RWPE1 (cell line): ENCODE data around the gene PCDH15.

Source experiments
- CTCF ChIA-PET: fragments of 350-600 bp; sonication (Branson Sonifier 250); formaldehyde crosslinking; extraction: SDS; loops from one replicate; lab custom pipeline; 2021; lab: Yijun Ruan, JAX
- POLR2A ChIA-PET: fragments of 400-600 bp; formaldehyde crosslinking; extraction: SDS; loops from one replicate; lab custom pipeline; 2020; ENCODE audit warnings: antibody characterized with exemption; ENCODE audit not compliant: low non-redundant PET; lab: Yijun Ruan, JAX
- DNase-seq: peaks from one replicate; pipeline ENCODE4 v3.0.0; 2012; ENCODE audit warnings: low spot score
- H3K27ac ChIP-seq: fragments of 450-650 bp; 2 replicates; pipeline ENCODE4 v1.5.1; 2017
- TF ChIP-seq, protein P1 (sequence below): fragments of 450-650 bp; conservative IDR thresholded peaks from 2 replicates; pipeline ENCODE4 v1.5.1; 2017; ENCODE audit warnings: low read depth, mild to moderate bottlenecking

The PCDH15 gene

DNA sequence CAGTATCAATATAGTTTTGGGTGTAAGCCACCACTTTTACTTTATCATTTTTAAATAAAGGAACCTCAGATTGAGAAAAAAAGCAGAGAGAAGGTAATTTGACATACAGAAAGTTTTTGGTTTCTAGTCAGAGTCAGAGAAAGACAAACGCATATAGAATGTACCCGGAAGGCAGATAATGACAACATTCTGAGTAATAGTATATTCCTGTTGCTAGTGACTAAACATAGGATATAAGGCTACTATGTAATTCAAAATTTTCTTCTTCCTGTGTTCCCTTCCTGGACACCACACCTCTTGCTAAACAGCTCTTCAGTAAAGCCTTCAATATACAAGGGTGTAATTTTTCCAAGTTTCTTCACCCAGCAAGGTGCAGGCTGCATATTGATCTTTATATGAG lies 597.6 kb downstream of the PCDH15 start:
- CTCF ChIA-PET, result no interaction called here
- TF ChIP-seq, protein P1, sequence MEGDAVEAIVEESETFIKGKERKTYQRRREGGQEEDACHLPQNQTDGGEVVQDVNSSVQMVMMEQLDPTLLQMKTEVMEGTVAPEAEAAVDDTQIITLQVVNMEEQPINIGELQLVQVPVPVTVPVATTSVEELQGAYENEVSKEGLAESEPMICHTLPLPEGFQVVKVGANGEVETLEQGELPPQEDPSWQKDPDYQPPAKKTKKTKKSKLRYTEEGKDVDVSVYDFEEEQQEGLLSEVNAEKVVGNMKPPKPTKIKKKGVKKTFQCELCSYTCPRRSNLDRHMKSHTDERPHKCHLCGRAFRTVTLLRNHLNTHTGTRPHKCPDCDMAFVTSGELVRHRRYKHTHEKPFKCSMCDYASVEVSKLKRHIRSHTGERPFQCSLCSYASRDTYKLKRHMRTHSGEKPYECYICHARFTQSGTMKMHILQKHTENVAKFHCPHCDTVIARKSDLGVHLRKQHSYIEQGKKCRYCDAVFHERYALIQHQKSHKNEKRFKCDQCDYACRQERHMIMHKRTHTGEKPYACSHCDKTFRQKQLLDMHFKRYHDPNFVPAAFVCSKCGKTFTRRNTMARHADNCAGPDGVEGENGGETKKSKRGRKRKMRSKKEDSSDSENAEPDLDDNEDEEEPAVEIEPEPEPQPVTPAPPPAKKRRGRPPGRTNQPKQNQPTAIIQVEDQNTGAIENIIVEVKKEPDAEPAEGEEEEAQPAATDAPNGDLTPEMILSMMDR, result no peak
- POLR2A ChIA-PET, result no interaction called here
- no peak overlapping the region for H3K27ac ChIP-seq
- peak; percentile 11 for DNase-seq

DNA sequence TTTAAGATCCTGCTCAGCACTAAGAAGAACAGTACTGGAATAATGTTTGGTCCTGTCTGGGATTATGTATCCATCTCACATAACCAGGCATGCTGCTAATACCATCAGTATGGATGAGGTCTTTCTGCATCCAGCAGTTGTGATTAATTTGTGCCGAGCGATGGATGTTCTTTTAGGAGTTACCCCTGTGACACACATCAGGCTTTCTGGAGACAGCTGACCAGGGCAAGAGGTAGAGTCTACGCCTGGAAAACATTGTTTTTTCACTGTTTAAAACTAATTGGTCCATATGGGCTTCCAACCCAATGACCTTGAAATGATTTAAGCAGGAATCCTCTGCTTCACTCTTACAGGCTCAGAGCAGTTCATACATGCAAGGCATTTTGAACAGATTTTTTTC lies 603.0 kb downstream of the PCDH15 start:
- no peak for DNase-seq
- H3K27ac ChIP-seq, result no peak overlapping the region
- ChIA-PET POLR2A (no interaction called here), CTCF (no interaction called here)
- TF ChIP-seq, protein P1, result no peak

DNA sequence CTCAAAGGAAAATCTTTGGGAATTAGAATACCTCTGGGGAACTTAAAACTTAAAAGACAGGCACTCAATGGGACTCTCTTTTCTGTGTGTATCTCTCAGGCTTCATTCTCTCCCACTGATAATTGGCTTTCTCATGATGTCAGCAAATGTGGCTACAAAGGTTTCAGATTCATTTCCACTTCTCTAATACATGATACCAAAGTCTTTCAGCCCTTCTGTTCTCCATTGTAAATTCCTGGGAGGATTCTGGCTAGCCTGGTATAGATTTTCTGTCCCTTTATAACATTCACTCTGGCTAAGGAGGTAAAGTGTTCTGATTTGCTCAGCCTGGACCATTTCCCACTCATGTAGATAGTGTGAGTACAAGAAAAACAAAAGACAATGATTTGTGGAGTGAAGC lies 606.2 kb downstream of the PCDH15 start:
- TF ChIP-seq, protein P1, result no peak
- POLR2A ChIA-PET, result no interaction called here
- CTCF ChIA-PET, result no interaction called here
- DNase-seq, result no peak
- H3K27ac ChIP-seq, result no peak overlapping the region

DNA sequence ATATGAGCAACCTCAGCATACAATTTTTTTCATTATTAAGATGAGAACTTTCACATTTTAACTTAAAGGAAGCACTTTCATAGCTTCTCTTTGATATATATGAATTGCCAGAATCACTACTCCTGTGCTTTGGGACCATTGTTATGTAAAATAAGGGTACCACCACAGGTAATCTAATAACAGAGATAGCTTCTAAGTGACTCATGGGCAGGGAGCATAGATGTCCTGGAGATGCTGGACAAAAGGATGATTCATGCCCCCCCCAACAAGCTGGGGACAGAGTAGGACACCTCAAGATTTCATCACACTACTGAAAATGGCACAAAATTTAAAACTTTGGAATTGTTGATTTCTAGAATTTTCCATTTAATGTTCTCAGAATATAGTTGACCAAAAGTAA lies 641.1 kb downstream of the PCDH15 start:
- no peak for DNase-seq
- ChIA-PET CTCF (interaction anchor here (0.8 kb wide), 1 partner anchor 105 kb away, joined by 3 read pairs; no protein-coding TSS in a partner anchor), POLR2A (no interaction called here)
- H3K27ac ChIP-seq, result no peak overlapping the region
- TF ChIP-seq, protein P1, result no peak

DNA sequence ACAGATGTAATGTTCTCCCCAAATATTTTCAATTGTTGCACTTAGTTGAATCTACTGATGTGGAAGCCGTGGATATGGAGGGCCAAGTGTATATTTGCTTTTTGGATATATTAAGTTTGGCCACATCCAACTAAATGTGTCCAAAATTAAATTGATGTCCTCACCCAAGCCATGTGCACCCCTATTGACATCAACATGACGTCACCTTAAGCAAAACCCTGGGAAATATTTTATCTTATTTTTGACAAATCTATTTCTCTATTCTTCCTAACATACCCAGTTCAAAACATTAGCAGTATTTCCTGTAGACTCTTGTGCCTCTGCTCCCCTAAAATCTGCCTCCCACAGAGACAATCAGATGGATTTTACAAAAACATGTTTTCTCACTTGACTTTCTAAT lies 652.5 kb downstream of the PCDH15 start:
- CTCF ChIA-PET, result no interaction called here

DNA sequence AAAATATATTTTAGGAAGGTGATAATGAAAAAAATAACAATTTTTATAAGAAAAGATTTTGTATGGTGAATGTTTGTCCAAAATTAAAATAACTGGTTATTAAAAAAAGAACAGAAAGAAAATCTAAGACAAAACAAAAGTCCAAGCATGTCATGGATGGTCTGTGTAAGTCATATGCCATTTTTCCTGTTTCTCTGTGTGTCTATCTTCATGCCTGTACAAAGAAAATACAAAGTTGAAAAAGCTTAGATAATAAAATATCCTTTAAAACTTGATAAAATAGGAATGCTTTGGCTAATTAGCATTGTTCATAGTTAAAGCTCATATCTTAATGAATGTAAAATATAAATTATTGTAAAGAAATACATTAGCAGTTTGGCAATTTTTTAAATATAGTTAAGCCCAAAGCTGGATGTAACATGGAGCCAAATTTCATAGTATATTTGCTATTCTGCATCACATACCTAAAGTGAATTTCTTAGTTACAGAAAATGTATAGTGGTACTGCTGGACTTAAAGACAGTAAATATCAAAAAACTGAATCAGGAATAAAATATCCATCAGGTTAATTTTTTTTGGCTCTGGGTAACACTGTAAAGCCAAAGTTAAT lies 661.1 kb downstream of the PCDH15 start:
- CTCF ChIA-PET, result no interaction called here
- no peak for DNase-seq
- TF ChIP-seq, protein P1, result no peak
- POLR2A ChIA-PET, result no interaction called here
- no peak overlapping the region for H3K27ac ChIP-seq

More for the DNA sequence above, 652.5 kb downstream of the PCDH15 start:
- POLR2A ChIA-PET, result no interaction called here
- H3K27ac ChIP-seq, result no peak overlapping the region
- DNase-seq, result no peak
- TF ChIP-seq, protein P1, result no peak
